HG03571 (cell line): Measurements from ENCODE around the gene PRKCG.

ENCODE experiments used
- ATAC-seq: cut with Tn5 transposase; IDR thresholded peaks from one replicate; pipeline ENCODE4 v1.9.1; 2021; ENCODE audit not compliant: unreplicated experiment

The PRKCG gene

DNA sequence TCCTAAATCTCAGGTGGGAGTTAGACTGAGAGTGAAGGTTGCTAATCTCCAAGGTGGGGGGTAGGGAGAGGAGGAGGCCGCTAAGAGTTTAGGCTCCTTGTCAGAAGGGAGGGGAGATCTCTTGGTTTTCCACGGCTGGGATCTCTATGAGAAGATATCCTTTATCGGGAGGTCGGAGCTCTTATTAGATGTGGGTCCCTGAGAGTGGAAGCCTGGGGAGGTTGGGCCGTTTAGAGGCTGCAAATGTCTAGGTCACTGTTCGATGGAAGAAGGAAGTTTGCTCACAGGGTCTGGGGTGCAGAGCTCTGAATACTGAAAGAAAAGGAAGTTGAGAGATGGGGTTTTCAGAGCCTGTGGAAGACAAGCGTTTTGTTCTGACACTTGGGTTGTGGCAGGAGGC is 10.5 kb upstream of the PRKCG start:
- no peak for ATAC-seq

DNA sequence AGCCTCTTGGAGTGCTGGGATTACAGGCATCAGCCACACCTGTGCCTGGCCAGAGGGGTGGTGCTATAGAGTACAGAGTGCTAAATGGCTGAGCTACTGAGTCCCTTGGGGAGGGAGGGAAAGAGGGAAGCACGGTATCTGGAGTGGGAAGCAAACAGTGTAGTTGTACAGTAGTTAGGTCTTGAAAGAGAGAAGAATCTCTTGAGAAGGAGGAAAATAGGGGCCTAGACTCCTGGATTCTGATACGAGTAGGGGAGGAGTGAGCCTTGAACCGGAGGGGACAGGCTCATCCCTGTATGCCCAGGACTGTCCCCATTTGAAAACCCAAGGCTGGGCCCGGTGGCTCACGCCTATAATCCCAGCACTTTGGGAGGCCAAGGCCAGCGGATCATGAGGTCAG is 9.2 kb upstream of the PRKCG start:
- no peak for ATAC-seq

DNA sequence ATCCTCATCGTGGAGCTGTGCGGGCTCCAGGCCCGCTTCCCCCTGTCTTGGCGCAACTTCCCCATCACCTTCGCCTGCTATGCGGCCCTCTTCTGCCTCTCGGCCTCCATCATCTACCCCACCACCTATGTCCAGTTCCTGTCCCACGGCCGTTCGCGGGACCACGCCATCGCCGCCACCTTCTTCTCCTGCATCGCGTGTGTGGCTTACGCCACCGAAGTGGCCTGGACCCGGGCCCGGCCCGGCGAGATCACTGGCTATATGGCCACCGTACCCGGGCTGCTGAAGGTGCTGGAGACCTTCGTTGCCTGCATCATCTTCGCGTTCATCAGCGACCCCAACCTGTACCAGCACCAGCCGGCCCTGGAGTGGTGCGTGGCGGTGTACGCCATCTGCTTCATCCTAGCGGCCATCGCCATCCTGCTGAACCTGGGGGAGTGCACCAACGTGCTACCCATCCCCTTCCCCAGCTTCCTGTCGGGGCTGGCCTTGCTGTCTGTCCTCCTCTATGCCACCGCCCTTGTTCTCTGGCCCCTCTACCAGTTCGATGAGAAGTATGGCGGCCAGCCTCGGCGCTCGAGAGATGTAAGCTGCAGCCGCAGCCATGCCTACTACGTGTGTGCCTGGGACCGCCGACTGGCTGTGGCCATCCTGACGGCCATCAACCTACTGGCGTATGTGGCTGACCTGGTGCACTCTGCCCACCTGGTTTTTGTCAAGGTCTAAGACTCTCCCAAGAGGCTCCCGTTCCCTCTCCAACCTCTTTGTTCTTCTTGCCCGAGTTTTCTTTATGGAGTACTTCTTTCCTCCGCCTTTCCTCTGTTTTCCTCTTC is 8.0 kb upstream of the PRKCG start:
- no peak for ATAC-seq

DNA sequence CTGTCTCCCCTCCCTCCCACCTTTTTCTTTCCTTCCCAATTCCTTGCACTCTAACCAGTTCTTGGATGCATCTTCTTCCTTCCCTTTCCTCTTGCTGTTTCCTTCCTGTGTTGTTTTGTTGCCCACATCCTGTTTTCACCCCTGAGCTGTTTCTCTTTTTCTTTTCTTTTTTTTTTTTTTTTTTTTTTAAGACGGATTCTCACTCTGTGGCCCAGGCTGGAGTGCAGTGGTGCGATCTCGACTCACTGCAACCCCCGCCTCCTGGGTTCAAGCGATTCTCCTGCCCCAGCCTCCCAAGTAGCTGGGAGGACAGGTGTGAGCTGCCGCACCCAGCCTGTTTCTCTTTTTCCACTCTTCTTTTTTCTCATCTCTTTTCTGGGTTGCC is 7.4 kb upstream of the PRKCG start:
- no peak for ATAC-seq

- ATAC-seq: no peak
These were observed 6.2 kb upstream of the PRKCG start for GRCh38 chr19:53875602-53876325.

GRCh38 chr19:53876651-53877224 is 5.3 kb upstream of the PRKCG start:
- no peak for ATAC-seq

- no peak for ATAC-seq
These were observed 4.6 kb upstream of the PRKCG start for GRCh38 chr19:53877361-53877766.

DNA sequence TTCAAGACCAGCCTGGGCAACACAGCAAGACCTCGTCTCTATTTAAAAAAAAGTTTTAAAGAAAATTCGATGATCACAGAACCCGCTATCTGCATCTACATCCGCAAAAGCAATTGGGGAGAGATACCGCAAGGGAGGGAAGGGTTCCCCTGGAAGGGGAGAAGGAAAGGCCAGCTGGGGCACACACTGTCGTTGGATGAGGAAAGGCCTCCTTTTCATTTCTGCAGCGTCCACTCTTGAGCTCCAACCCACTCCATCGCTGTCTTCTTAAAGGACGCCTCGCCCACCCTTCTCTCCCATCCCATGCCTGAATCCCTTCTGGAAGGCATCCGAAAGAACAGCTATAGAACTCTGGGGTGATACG is 3.2 kb upstream of the PRKCG start:
- no peak for ATAC-seq

DNA sequence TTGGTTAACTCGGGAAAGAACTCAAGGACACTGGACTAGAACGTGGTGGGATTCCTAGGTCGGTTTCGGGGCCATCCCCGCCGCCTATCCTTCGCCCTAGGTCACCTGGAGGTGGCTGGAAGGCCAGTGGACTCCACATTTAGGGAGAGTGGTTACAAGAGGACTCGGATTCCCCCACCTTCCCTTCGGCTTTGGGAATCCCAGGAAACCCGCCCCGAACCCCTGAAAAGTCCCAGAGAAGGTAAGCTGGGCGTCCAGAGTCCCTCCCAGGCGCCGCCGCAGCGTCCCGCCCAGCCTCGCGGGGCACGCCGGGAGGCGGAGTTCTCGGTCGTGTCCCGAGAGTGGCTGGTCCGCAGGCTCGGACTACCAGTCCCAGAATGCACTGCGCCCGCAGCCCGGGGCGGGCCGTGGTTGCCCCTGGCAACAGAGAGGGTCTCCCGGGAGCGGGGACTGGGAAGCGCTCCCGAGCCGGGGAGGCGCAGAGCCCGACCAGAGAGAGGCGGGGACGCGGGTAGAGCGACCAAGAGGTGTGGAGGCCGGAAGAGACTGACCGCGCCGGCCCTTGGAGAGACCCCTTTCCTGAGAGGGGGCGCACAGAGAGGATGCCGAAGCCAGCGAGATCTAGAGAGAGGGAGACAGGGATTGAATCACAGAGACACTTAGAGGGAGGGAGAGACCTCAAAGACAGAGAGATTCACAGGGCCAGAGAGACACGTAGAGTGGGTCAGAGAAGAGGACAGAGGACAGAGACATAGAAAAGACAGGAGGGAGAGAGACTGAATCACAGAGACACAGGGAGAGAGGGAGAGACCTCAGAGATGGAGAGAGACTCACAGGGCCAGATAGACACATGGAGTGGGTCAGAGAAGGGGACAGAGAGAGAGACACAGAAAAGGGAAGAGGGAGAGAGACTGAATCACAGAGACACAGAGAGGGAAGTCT is 2.6 kb upstream of the PRKCG start:
- ATAC-seq: no peak

GRCh38 chr19:53880711-53881481 is 1.1 kb upstream of the PRKCG start:
- ATAC-seq: no peak

GRCh38 chr19:53882391-53883050 is 524 bp downstream of the PRKCG start:
- ATAC-seq: no peak

GRCh38 chr19:53883231-53883661 is 1.2 kb downstream of the PRKCG start:
- ATAC-seq: no peak

GRCh38 chr19:53883741-53884140 is 1.7 kb downstream of the PRKCG start:
- no peak for ATAC-seq

- no peak for ATAC-seq
These were observed 2.3 kb downstream of the PRKCG start for GRCh38 chr19:53884256-53884655.

DNA sequence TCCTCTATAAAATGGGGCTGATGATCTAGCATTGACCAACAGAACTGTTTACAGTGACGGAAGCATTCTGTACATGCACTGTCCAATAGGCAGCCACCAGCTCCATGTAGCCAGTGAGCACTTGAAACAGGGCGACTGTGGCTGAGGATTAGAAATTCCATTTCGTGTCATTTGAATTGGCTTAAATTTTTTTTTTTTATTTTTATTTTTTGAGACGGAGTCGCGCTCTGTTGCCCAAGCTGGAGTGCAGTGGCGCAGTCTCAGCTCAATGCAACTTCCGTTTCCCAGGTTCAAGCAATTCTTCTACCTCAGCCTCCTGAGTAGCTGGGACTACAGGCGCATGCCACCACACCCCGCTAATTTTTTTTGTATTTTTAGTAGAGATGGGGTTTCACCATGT is 3.0 kb downstream of the PRKCG start:
- no peak for ATAC-seq

DNA sequence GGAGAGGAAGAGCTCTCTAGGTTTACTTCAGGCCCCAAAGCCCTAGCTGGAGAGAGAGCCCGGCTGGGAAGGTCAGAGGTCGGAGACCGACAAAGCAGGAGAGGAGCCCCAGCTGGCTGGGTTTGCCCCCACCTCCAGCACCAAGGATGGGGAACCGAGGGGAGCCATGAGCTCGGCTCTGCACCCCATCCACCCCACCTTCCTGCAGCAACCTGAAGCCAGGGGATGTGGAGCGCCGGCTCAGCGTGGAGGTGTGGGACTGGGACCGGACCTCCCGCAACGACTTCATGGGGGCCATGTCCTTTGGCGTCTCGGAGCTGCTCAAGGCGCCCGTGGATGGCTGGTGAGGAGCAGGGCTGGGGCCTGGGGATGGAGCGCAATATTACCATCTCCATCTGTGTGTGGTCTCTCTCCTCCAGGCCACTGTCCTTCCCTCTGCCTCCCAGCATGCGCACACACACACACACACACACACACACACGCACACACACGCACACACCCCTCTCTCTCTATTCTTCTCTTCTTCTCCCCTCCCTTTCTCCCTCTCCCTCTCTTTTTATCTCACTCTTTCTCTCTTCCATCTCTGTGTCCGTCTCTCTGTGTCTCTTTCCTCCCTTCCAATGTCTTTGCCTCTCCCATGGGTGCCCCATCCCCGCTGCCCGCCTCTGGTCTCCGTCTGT is 10.4 kb downstream of the PRKCG start:
- ATAC-seq: no peak

GRCh38 chr19:53892981-53893325 is 11.0 kb downstream of the PRKCG start:
- no peak for ATAC-seq

DNA sequence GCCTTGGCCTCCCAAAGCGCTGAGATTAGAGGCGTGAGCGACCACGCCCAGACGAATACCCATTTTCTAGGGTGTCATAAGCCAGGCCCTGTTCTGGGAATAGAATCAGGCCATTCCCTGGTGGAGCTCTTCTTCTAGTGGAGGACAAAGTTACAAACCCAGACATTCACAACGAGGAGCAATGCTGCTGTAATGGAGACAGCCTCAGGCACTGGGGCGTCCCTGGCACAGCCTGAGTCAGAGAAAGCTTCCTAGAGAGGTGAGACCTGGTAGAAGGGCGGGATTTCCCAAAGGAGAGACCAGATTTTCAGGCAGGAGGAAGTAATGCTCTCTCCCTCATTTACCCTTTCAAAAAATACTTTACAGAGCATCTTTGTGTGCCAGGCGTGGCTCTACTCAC is 12.7 kb downstream of the PRKCG start:
- no peak for ATAC-seq

- ATAC-seq: no peak
These were observed 14.7 kb downstream of the PRKCG start for GRCh38 chr19:53896682-53897081.
